ENCODE data around the gene GJA4.

The GJA4 gene

GRCh38 chr1:34840426-34840825 is 47.6 kb downstream of the GJA4 start:
- no peak for DNase-seq

- no peak for DNase-seq
Measured at GRCh38 chr1:34842073-34842472, 49.3 kb downstream of the GJA4 start.

- DNase-seq = no peak
Measured at GRCh38 chr1:34842952-34843371, 50.2 kb downstream of the GJA4 start.

- no peak for DNase-seq
Measured at GRCh38 chr1:34843392-34844251, 50.8 kb downstream of the GJA4 start.

GRCh38 chr1:34844252-34844634 is 51.4 kb downstream of the GJA4 start:
- DNase-seq = no peak

Measured in KG1 (cell line).